Thyroid gland (tissue), 4 donors: ENCODE measurements around the gene WDCP. TPM values are rescaled to one million over a fixed set of nuclear protein-coding genes. Genes with fewer than 3 reads are reported as not detected.

ENCODE experiments used
- DNase-seq, 2 donors: peaks; one replicate each; pipeline ENCODE4 v3.0.0-alpha.2; 2019
- H3K27ac ChIP-seq, 3 donors: fragments of 200-600 bp; sonication (generic); 1 replicate in 2 of 3; 2 replicates in 1 of 3; pipeline ENCODE4 v1.5.1; 2016 to 2019; ENCODE audit warnings: mild to moderate bottlenecking in 1 of 3, moderate library complexity in 1 of 3
- H3K27me3 ChIP-seq: fragments of 200-600 bp; sonication (generic); one replicate; pipeline ENCODE4 v1.5.1; 2019
- H3K36me3 ChIP-seq, 2 donors: fragments of 200-600 bp; sonication (generic); one replicate each; pipeline ENCODE4 v1.5.1; 2016 to 2019
- H3K4me1 ChIP-seq, 2 donors: fragments of 200-600 bp; sonication (generic); one replicate each; pipeline ENCODE4 v1.5.1; 2017 to 2019
- H3K4me3 ChIP-seq, 3 donors: fragments of 200-600 bp; sonication (generic); replicated peaks in 1 of 3; 1 replicate in 2 of 3; 2 replicates in 1 of 3; pipeline ENCODE4 v1.5.1; 2016; ENCODE audit warnings: mild to moderate bottlenecking in 1 of 3
- H3K9me3 ChIP-seq: fragments of 200-600 bp; sonication (generic); one replicate; pipeline ENCODE4 v1.5.1; 2017
- CTCF ChIP-seq, 6 experiments: fragments of 200-600 bp in 3 of 6; fragments of 450-650 bp in 3 of 6; sonication (generic) in 3 of 6; IDR thresholded peaks; one replicate each; pipeline ENCODE4 v1.5.1; 2016 to 2019; ENCODE audit warnings: antibody characterized with exemption in 6 of 6, mild to moderate bottlenecking in 2 of 6, inconsistent platforms in 1 of 6, moderate library complexity in 1 of 6
- POLR2A ChIP-seq, 2 donors: fragments of 450-650 bp; IDR thresholded peaks; one replicate each; pipeline ENCODE4 v1.6.1; 2017; ENCODE audit warnings: antibody characterized with exemption in 2 of 2, mild to moderate bottlenecking in 2 of 2, moderate library complexity in 1 of 2
- WGBS, 2 donors: methylation state at CpG; one replicate each; pipeline ENCODE4 v1.1.5; 2017; 5-methylcytosine and 5-hydroxymethylcytosine counted together
- intact Hi-C: fragments of 100-400 bp; cut with DNase I; formaldehyde crosslinking; loops from one replicate; pipeline ENCODE4 v1.15.1; 2023
- total RNA-seq, 4 donors: library from RNA; depleted of rRNA; stranded (reverse); fragments of >200 nt; gene quantifications; one replicate each; pipeline ENCODE4 v1.2.3, GENCODE V29; 2016

WDCP gene
- total RNA-seq, 4 donors from 2014 or later: 3.0 to 6.0 (median 4.6) TPM

- Histone ChIP-seq H3K27ac (no peak overlapping the region), H3K4me3 (no peak overlapping the region), H3K36me3 (no peaks in the 10 kb centered on the region), H3K9me3 (no peaks in the 10 kb centered on the region), H3K4me1 (no peaks in the 10 kb centered on the region), H3K27me3 (no peaks in the 10 kb centered on the region)
- no peak for DNase-seq
- intact Hi-C loops: no loop called here
- 94 to 95% methylated on average over 6 to 14 of the region's 14 CpGs for WGBS, 2 donors
- TF ChIP-seq CTCF (IDR thresholded peaks at IDR 0.05) (no peak), POLR2A (IDR thresholded peaks at IDR 0.05) (no peak)
Observed at GRCh38 chr2:24022324-24022974, 24.7 kb downstream of the WDCP start.

- no peaks in the 10 kb centered on the region for H3K36me3 ChIP-seq
- intact Hi-C loops: no loop called here
Observed at GRCh38 chr2:24021122-24021998, 25.8 kb downstream of the WDCP start.

GRCh38 chr2:24020244-24020643 lies 26.9 kb downstream of the WDCP start:
- Histone ChIP-seq H3K9me3 (no peaks in the 10 kb centered on the region), H3K36me3 (no peaks in the 10 kb centered on the region), H3K4me1 (no peaks in the 10 kb centered on the region), H3K4me3 (no peak overlapping the region), H3K27ac (no peak overlapping the region), H3K27me3 (no peaks in the 10 kb centered on the region)
- intact Hi-C loops: no loop called here
- no peak for TF ChIP-seq CTCF (IDR thresholded peaks at IDR 0.05)
- no peak for TF ChIP-seq POLR2A (IDR thresholded peaks at IDR 0.05)
- 76 to 77% methylated on average over 4 of the region's 4 CpGs for WGBS, 2 donors
- DNase-seq: no peak

More at GRCh38 chr2:24021122-24021998, 25.8 kb downstream of the WDCP start:
- H3K9me3 ChIP-seq: no peaks in the 10 kb centered on the region
- 73 to 82% methylated on average over 13 to 15 of the region's 19 CpGs for WGBS, 2 donors
- TF ChIP-seq CTCF (IDR thresholded peaks at IDR 0.05) (peak in 1 of 6 experiments; percentile 5), POLR2A (IDR thresholded peaks at IDR 0.05) (no peak)
- no peak overlapping the region for H3K27ac ChIP-seq
- H3K27me3 ChIP-seq: no peaks in the 10 kb centered on the region
- no peaks in the 10 kb centered on the region for H3K4me1 ChIP-seq
- H3K4me3 ChIP-seq: no peak overlapping the region
- no peak for DNase-seq

GRCh38 chr2:24019729-24020128 lies 27.5 kb downstream of the WDCP start:
- 65 to 85% methylated on average over 3 to 5 of the region's 5 CpGs for WGBS, 2 donors
- Histone ChIP-seq H3K4me1 (no peaks in the 10 kb centered on the region), H3K27ac (no peak overlapping the region), H3K27me3 (no peaks in the 10 kb centered on the region), H3K36me3 (no peaks in the 10 kb centered on the region), H3K9me3 (no peaks in the 10 kb centered on the region), H3K4me3 (no peak overlapping the region)
- intact Hi-C loops: no loop called here
- DNase-seq: no peak
- TF ChIP-seq CTCF (IDR thresholded peaks at IDR 0.05) (no peak), POLR2A (IDR thresholded peaks at IDR 0.05) (no peak)

- DNase-seq: no peak
- no peak for TF ChIP-seq POLR2A (IDR thresholded peaks at IDR 0.05)
- TF ChIP-seq CTCF (IDR thresholded peaks at IDR 0.05): no peak
- H3K4me3 ChIP-seq: no peak overlapping the region
- no peaks in the 10 kb centered on the region for H3K27me3 ChIP-seq
- WGBS, 2 donors: 85 to 86% methylated on average over 9 of the region's 9 CpGs
- H3K36me3 ChIP-seq: no peaks in the 10 kb centered on the region
- no peaks in the 10 kb centered on the region for H3K4me1 ChIP-seq
- no peaks in the 10 kb centered on the region for H3K9me3 ChIP-seq
- intact Hi-C loops: no loop called here
- H3K27ac ChIP-seq: no peak overlapping the region
Observed at GRCh38 chr2:24018241-24018640, 28.9 kb downstream of the WDCP start.
